SH-SY5Y (cell line): ENCODE measurements around the gene APH1B.

Experiments used
- GATA2 ChIP-seq: IDR thresholded peaks from 2 replicates; pipeline ENCODE4 v1.6.1; 2011; ENCODE audit warnings: mild to moderate bottlenecking, low read depth, low read length
- GATA3 ChIP-seq: IDR thresholded peaks from 2 replicates; pipeline ENCODE4 v1.6.1; 2011; ENCODE audit warnings: low read depth, mild to moderate bottlenecking, low read length, moderate library complexity

GRCh38 chr15:63341898-63342297, 64.5 kb downstream of the APH1B start:
- TF ChIP-seq GATA3 (no peak), GATA2 (no peak)
